SKM-1 treated with dmso at 0.1 percent for 144 hours (cell line): Measurements from ENCODE around the gene OR6C75.
"Not testable (repeated sequence)": the region's sequence is repeated elsewhere in the genome, so short reads cannot be mapped to it uniquely, and the experiment has no call there.

Experiments
- DNase-seq: peaks from one replicate; lab custom pipeline; 2025; ENCODE audit not compliant: unreplicated experiment; lab: John Stamatoyannopoulos, UW

OR6C75 gene

GRCh38 chr12:55362675-55363074 is at the start of gene OR6C75:
Gene OR6C75, plus strand, starts transcription at chr12:55362975. Its CDS starts 2,136 bp downstream, at chr12:55365111.
- no peak for DNase-seq

- no peak for DNase-seq
These were observed 48.7 kb upstream of the OR6C75 start, which contains the start of gene OR6C1 for GRCh38 chr12:55314043-55314442. Gene OR6C1, plus strand, starts transcription at chr12:55314343. Its CDS starts 6,257 bp downstream, at chr12:55320600.

- DNase-seq = no peak
These were observed 42.6 kb upstream of the OR6C75 start for GRCh38 chr12:55320201-55320600.

GRCh38 chr12:55325801-55326200 is 37.0 kb upstream of the OR6C75 start:
- not testable (repeated sequence) for DNase-seq

GRCh38 chr12:55330446-55330845 is 32.3 kb upstream of the OR6C75 start, which contains the start of gene OR6C3:
Gene OR6C3, plus strand, starts transcription at chr12:55330746. Its CDS starts 955 bp downstream, at chr12:55331701.
- no peak for DNase-seq

- DNase-seq = no peak
These were observed 26.8 kb upstream of the OR6C75 start for GRCh38 chr12:55336002-55336401.

- DNase-seq = not testable (repeated sequence)
These were observed 7.4 kb upstream of the OR6C75 start for GRCh38 chr12:55355338-55355737.

- DNase-seq = no peak
These were observed 2.3 kb downstream of the OR6C75 start for GRCh38 chr12:55365086-55365485.

- no peak for DNase-seq
These were observed 9.7 kb downstream of the OR6C75 start for GRCh38 chr12:55372521-55372920.

GRCh38 chr12:55385891-55386290 is 23.1 kb downstream of the OR6C75 start:
- no peak for DNase-seq

GRCh38 chr12:55392032-55392795 is 29.4 kb downstream of the OR6C75 start:
- DNase-seq = no peak

GRCh38 chr12:55396326-55396725 is 33.6 kb downstream of the OR6C75 start:
- DNase-seq = no peak

GRCh38 chr12:55400229-55400628 is 37.5 kb downstream of the OR6C75 start, which contains the start of gene OR6C65:
Gene OR6C65, plus strand, starts transcription at chr12:55400529. Its CDS starts 0 bp downstream, at chr12:55400529.
- DNase-seq = no peak

GRCh38 chr12:55407866-55408265 is 45.1 kb downstream of the OR6C75 start:
- no peak for DNase-seq

GRCh38 chr12:55409133-55409532 is 46.4 kb downstream of the OR6C75 start:
- not testable (repeated sequence) for DNase-seq

GRCh38 chr12:55412138-55412537 is 49.4 kb downstream of the OR6C75 start:
- not testable (repeated sequence) for DNase-seq

GRCh38 chr12:55413498-55414388 is 51.0 kb downstream of the OR6C75 start:
- not testable (repeated sequence) for DNase-seq

GRCh38 chr12:55414396-55414823 is 51.6 kb downstream of the OR6C75 start:
- DNase-seq = not testable (repeated sequence)

GRCh38 chr12:55414889-55415288 is 52.1 kb downstream of the OR6C75 start:
- DNase-seq = not testable (repeated sequence)

GRCh38 chr12:55416961-55417360 is 54.2 kb downstream of the OR6C75 start:
- no peak for DNase-seq
